Measurements from ENCODE around the gene RAB3A. TPM values are rescaled to one million over a fixed set of nuclear protein-coding genes. Genes with fewer than 3 reads are reported as not detected.
A peak's percentile ranks its signal among the peaks of the same experiment; 100 is the strongest.

RAB3A gene
- total and polyA plus RNA-seq, 9 of the 15 experiments (the other 6 are each of a cell fraction or from before 2014, with no cell fraction given) = 0.17 to 5.1 (median 0.90) TPM; not detected in 1

- no peak for TF ChIP-seq POLR2G (IDR thresholded peaks at IDR 0.05; ENCODE audit: low read depth, low read length)
- TF ChIP-seq JUND (IDR thresholded peaks at IDR 0.05; ENCODE audit: borderline replicate concordance, low read depth, low read length) = no peak
- TF ChIP-seq JUND (tag; IDR thresholded peaks at IDR 0.05; ENCODE audit: borderline replicate concordance, low read depth, low read length) = no peak
- peak; percentile 100 for TF ChIP-seq EHMT2 (IDR thresholded peaks at IDR 0.05)
- TF ChIP-seq, protein P1, sequence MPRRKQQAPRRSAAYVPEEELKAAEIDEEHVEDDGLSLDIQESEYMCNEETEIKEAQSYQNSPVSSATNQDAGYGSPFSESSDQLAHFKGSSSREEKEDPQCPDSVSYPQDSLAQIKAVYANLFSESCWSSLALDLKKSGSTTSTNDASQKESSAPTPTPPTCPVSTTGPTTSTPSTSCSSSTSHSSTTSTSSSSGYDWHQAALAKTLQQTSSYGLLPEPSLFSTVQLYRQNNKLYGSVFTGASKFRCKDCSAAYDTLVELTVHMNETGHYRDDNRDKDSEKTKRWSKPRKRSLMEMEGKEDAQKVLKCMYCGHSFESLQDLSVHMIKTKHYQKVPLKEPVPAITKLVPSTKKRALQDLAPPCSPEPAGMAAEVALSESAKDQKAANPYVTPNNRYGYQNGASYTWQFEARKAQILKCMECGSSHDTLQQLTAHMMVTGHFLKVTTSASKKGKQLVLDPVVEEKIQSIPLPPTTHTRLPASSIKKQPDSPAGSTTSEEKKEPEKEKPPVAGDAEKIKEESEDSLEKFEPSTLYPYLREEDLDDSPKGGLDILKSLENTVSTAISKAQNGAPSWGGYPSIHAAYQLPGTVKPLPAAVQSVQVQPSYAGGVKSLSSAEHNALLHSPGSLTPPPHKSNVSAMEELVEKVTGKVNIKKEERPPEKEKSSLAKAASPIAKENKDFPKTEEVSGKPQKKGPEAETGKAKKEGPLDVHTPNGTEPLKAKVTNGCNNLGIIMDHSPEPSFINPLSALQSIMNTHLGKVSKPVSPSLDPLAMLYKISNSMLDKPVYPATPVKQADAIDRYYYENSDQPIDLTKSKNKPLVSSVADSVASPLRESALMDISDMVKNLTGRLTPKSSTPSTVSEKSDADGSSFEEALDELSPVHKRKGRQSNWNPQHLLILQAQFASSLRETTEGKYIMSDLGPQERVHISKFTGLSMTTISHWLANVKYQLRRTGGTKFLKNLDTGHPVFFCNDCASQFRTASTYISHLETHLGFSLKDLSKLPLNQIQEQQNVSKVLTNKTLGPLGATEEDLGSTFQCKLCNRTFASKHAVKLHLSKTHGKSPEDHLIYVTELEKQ (CRISPR knock-in tag; IDR thresholded peaks at IDR 0.05) = no peak
- TF ChIP-seq MAFK (IDR thresholded peaks at IDR 0.05; ENCODE audit: low read length) = no peak
- peak; percentile 53; the same call in 1 of the 2 replicates for TF ChIP-seq ZNF311 (CRISPR knock-in tag; IDR thresholded peaks at IDR 0.05)
- TF ChIP-seq MEF2D (tag; conservative IDR thresholded peaks at IDR 0.05; ENCODE audit: low read depth) = peak; percentile 61; the same call in 1 of the 2 replicates
- no peak; the same call in 1 of the 2 replicates for TF ChIP-seq ZNF121 (CRISPR knock-in tag; conservative IDR thresholded peaks at IDR 0.05)
- peak; percentile 84; the same call in 1 of the 2 replicates for TF ChIP-seq ZSCAN29 (IDR thresholded peaks at IDR 0.05)
- peak; percentile 75; the same call in 1 of the 2 replicates for TF ChIP-seq CTBP1 (IDR thresholded peaks at IDR 0.05; ENCODE audit: borderline replicate concordance)
- 0 out of 4 replicates have a peak, but pooled peaks of 1 of the 2 experiments have one; percentile 62 for TF ChIP-seq KDM4B (IDR thresholded peaks at IDR 0.05; ENCODE audit: borderline replicate concordance in 2 of 2, low read depth in 1 of 2)
- TF ChIP-seq, protein P2, sequence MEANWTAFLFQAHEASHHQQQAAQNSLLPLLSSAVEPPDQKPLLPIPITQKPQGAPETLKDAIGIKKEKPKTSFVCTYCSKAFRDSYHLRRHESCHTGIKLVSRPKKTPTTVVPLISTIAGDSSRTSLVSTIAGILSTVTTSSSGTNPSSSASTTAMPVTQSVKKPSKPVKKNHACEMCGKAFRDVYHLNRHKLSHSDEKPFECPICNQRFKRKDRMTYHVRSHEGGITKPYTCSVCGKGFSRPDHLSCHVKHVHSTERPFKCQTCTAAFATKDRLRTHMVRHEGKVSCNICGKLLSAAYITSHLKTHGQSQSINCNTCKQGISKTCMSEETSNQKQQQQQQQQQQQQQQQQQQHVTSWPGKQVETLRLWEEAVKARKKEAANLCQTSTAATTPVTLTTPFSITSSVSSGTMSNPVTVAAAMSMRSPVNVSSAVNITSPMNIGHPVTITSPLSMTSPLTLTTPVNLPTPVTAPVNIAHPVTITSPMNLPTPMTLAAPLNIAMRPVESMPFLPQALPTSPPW (CRISPR knock-in tag; IDR thresholded peaks at IDR 0.05) = peak; percentile 54
- TF ChIP-seq, protein P3, sequence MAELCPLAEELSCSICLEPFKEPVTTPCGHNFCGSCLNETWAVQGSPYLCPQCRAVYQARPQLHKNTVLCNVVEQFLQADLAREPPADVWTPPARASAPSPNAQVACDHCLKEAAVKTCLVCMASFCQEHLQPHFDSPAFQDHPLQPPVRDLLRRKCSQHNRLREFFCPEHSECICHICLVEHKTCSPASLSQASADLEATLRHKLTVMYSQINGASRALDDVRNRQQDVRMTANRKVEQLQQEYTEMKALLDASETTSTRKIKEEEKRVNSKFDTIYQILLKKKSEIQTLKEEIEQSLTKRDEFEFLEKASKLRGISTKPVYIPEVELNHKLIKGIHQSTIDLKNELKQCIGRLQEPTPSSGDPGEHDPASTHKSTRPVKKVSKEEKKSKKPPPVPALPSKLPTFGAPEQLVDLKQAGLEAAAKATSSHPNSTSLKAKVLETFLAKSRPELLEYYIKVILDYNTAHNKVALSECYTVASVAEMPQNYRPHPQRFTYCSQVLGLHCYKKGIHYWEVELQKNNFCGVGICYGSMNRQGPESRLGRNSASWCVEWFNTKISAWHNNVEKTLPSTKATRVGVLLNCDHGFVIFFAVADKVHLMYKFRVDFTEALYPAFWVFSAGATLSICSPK (IDR thresholded peaks at IDR 0.05; ENCODE audit: borderline replicate concordance) = no peak
- TF ChIP-seq TCF7L2 (IDR thresholded peaks at IDR 0.05; ENCODE audit: low read depth, low read length) = no peak
- TF ChIP-seq GABPB1 (CRISPR knock-in tag; IDR thresholded peaks at IDR 0.05) = peak; percentile 80
- TF ChIP-seq, protein P4, sequence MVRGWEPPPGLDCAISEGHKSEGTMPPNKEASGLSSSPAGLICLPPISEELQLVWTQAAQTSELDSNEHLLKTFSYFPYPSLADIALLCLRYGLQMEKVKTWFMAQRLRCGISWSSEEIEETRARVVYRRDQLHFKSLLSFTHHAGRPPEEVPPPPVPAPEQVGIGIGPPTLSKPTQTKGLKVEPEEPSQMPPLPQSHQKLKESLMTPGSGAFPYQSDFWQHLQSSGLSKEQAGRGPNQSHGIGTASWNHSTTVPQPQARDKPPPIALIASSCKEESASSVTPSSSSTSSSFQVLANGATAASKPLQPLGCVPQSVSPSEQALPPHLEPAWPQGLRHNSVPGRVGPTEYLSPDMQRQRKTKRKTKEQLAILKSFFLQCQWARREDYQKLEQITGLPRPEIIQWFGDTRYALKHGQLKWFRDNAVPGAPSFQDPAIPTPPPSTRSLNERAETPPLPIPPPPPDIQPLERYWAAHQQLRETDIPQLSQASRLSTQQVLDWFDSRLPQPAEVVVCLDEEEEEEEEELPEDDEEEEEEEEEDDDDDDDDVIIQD (CRISPR knock-in tag; IDR thresholded peaks at IDR 0.05) = no peak
- TF ChIP-seq ATF3 (IDR thresholded peaks at IDR 0.05) = no peak
- peak; percentile 70; the same call in 1 of the 2 replicates for TF ChIP-seq ATF3 (CRISPR knock-in tag; conservative IDR thresholded peaks at IDR 0.05)
These were observed 29.5 kb upstream of the RAB3A start (continued) for GRCh38 chr19:18233224-18233825.
